Osteoblast (primary cell): ENCODE results near the gene NEU2. TPM values are rescaled to one million over a fixed set of nuclear protein-coding genes. Genes with fewer than 3 reads are reported as not detected.

ENCODE experiments used
- DNase-seq: peaks from one replicate; pipeline ENCODE4 v3.0.0; 2011; ENCODE audit warnings: low spot score, mixed read lengths; ENCODE audit not compliant: insufficient read length; ENCODE audit errors: missing footprints
- H2AFZ ChIP-seq: 2 replicates; pipeline ENCODE4 v1.6.0; 2011; ENCODE audit warnings: mild to moderate bottlenecking, low read length
- H3K27ac ChIP-seq: 2 replicates; pipeline ENCODE4 v1.5.1; 2011; ENCODE audit warnings: mild to moderate bottlenecking, low read depth, low read length, moderate library complexity
- H3K27me3 ChIP-seq: 2 replicates; pipeline ENCODE4 v1.6.0; 2012; ENCODE audit warnings: mild to moderate bottlenecking, control low read depth, inconsistent platforms, low read length, moderate library complexity; ENCODE audit not compliant: insufficient read depth
- H3K36me3 ChIP-seq: 2 replicates; pipeline ENCODE4 v1.5.1; 2011; ENCODE audit warnings: mild to moderate bottlenecking, low read length, control low read depth, moderate library complexity; ENCODE audit not compliant: insufficient read depth
- H3K4me1 ChIP-seq: 2 replicates; pipeline ENCODE4 v1.5.1; 2011; ENCODE audit warnings: mild to moderate bottlenecking, low read length, control low read depth, moderate library complexity; ENCODE audit not compliant: insufficient read depth
- H3K4me2 ChIP-seq: 2 replicates; pipeline ENCODE4 v1.6.0; 2011; ENCODE audit warnings: mild to moderate bottlenecking, low read length; ENCODE audit not compliant: insufficient read depth
- H3K4me3 ChIP-seq: fragments of 200-600 bp; sonication (generic); 3 replicates; pipeline ENCODE4 v1.5.1; 2012; ENCODE audit warnings: mild to moderate bottlenecking, low read length, inconsistent platforms; ENCODE audit not compliant: insufficient read depth
- H3K79me2 ChIP-seq: 2 replicates; pipeline ENCODE4 v1.6.0; 2012; ENCODE audit warnings: mild to moderate bottlenecking, low read length, control low read depth, inconsistent platforms; ENCODE audit not compliant: insufficient read depth
- H3K9me3 ChIP-seq: 2 replicates; pipeline ENCODE4 v1.5.1; 2011; ENCODE audit warnings: low read depth, low read length, control low read depth
- H4K20me1 ChIP-seq: 2 replicates; pipeline ENCODE4 v1.6.0; 2012; ENCODE audit warnings: mild to moderate bottlenecking, low read length, control low read depth; ENCODE audit not compliant: insufficient read depth
- CTCF ChIP-seq: IDR thresholded peaks from 2 replicates; pipeline ENCODE4 v1.5.1; 2011; ENCODE audit warnings: mild to moderate bottlenecking, low read depth, low read length, moderate library complexity; ENCODE audit errors: extremely low read depth
- total RNA-seq: library from RNA; depleted of rRNA; stranded (reverse); fragments of >200 nt; gene quantifications from 2 replicates; pipeline ENCODE4 v1.2.3, GENCODE V29; 2012

NEU2 gene
- total RNA-seq, 1 donor: not detected

- DNase-seq: no peak
- Histone ChIP-seq H3K4me3 (no peak overlapping the region), H2AFZ (no peak overlapping the region), H3K4me1 (peaks cover under 1% of the 10 kb centered on the region), H3K9me3 (no peaks in the 10 kb centered on the region), H4K20me1 (no peaks in the 10 kb centered on the region), H3K4me2 (no peak overlapping the region), H3K79me2 (no peaks in the 10 kb centered on the region), H3K27me3 (no peaks in the 10 kb centered on the region), H3K36me3 (no peaks in the 10 kb centered on the region), H3K27ac (no peak overlapping the region)
- TF ChIP-seq CTCF: no peak
Observed at GRCh38 chr2:233020454-233020853, 12.0 kb upstream of the NEU2 start.

- TF ChIP-seq CTCF: no peak
- Histone ChIP-seq H3K9me3 (no peaks in the 10 kb centered on the region), H3K27me3 (no peaks in the 10 kb centered on the region), H3K4me3 (no peak overlapping the region), H2AFZ (no peak overlapping the region), H4K20me1 (no peaks in the 10 kb centered on the region), H3K36me3 (no peaks in the 10 kb centered on the region), H3K27ac (no peak overlapping the region), H3K79me2 (no peaks in the 10 kb centered on the region), H3K4me1 (peaks cover 13% of the 10 kb centered on the region), H3K4me2 (no peak overlapping the region)
- no peak for DNase-seq
Observed at GRCh38 chr2:233021771-233022170, 10.7 kb upstream of the NEU2 start.

- DNase-seq: no peak
- TF ChIP-seq CTCF: no peak
- no peaks in the 10 kb centered on the region for H3K36me3 ChIP-seq
- H3K9me3 ChIP-seq: no peaks in the 10 kb centered on the region
- H3K4me1 ChIP-seq: peaks cover 15% of the 10 kb centered on the region
- H3K79me2 ChIP-seq: no peaks in the 10 kb centered on the region
- no peaks in the 10 kb centered on the region for H3K27me3 ChIP-seq
- no peak overlapping the region for H3K4me3 ChIP-seq
- H3K4me2 ChIP-seq: no peak overlapping the region
- no peak overlapping the region for H3K27ac ChIP-seq
- H2AFZ ChIP-seq: no peak overlapping the region
- no peaks in the 10 kb centered on the region for H4K20me1 ChIP-seq
Observed at GRCh38 chr2:233022561-233022960, 9.9 kb upstream of the NEU2 start.

- no peak overlapping the region for H3K4me2 ChIP-seq
- H3K4me1 ChIP-seq: peaks cover 15% of the 10 kb centered on the region
- no peaks in the 10 kb centered on the region for H3K79me2 ChIP-seq
- no peaks in the 10 kb centered on the region for H3K36me3 ChIP-seq
- no peak overlapping the region for H2AFZ ChIP-seq
- H3K9me3 ChIP-seq: no peaks in the 10 kb centered on the region
- no peaks in the 10 kb centered on the region for H3K27me3 ChIP-seq
- no peak overlapping the region for H3K27ac ChIP-seq
- H3K4me3 ChIP-seq: no peak overlapping the region
- TF ChIP-seq CTCF: no peak
- no peaks in the 10 kb centered on the region for H4K20me1 ChIP-seq
- DNase-seq: no peak
Observed at GRCh38 chr2:233023007-233023760, 9.3 kb upstream of the NEU2 start.
